Activated naive CD4-positive, alpha-beta T cell treated with anti-CD3 and anti-CD28 coated beads for 36 hours (primary cell): ENCODE data around the gene MALRD1. TPM values are rescaled to one million over a fixed set of nuclear protein-coding genes. Genes with fewer than 3 reads are reported as not detected.

Source experiments
- CTCF ChIA-PET: fragments of 350-600 bp; sonication (Branson Sonifier 250); formaldehyde crosslinking; loops from one replicate; lab custom pipeline; 2021; ENCODE audit warnings: antibody characterized with exemption; lab: Charles Lee
- DNase-seq: peaks from one replicate; pipeline ENCODE4 v3.0.0-alpha.2; 2020
- H3K27ac Mint-ChIP-seq: one replicate; pipeline ENCODE4 v1.8.0; 2021; ENCODE audit warnings: mild to moderate bottlenecking, mixed read lengths
- H3K27me3 Mint-ChIP-seq: one replicate; pipeline ENCODE4 v1.8.0; 2021; ENCODE audit warnings: low read depth, mixed read lengths
- H3K36me3 Mint-ChIP-seq: one replicate; pipeline ENCODE4 v1.8.0; 2021; ENCODE audit warnings: low read depth, mixed read lengths
- H3K4me1 Mint-ChIP-seq: one replicate; pipeline ENCODE4 v1.8.0; 2021; ENCODE audit warnings: low read depth, mixed read lengths
- H3K4me3 Mint-ChIP-seq: one replicate; pipeline ENCODE4 v1.8.0; 2021; ENCODE audit warnings: mild to moderate bottlenecking, moderate library complexity, mixed read lengths
- H3K9me3 Mint-ChIP-seq: one replicate; pipeline ENCODE4 v1.8.0; 2021; ENCODE audit warnings: mixed read lengths
- intact Hi-C: fragments of 100-400 bp; cut with micrococcal nuclease; formaldehyde crosslinking; loops from one replicate; pipeline ENCODE4 v1.15.1; 2023
- total RNA-seq, 2 experiments: library from RNA; stranded (reverse); gene quantifications; one replicate each; pipeline ENCODE4 v1.2.3, GENCODE V29; 2021

The MALRD1 gene
- total RNA-seq, 2 experiments from 2014 or later = not detected

DNA sequence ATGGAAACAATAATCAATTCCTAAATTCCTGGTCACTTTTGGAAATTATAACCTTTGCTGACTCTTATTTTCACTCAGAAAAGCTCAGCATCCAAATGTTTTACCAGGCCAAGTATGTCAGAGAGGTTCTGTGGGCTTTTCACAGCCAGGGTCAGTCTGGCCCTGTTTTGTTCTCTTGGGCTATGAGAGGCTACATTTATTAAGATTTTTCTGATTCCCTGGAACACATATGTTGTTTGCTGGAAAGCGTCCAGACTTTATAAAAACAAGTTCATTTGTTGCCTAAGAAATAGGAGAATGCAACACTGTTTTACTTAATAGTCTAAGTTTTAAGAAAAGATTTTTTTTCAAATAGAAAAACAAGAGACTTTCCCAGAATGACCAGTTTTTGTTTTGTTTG, 529.2 kb downstream of the MALRD1 start:
- Mint-ChIP-seq H3K27ac (no peak overlapping the region), H3K4me3 (no peak overlapping the region), H3K27me3 (no peaks in the 10 kb centered on the region), H3K9me3 (peaks cover 7% of the 10 kb centered on the region), H3K36me3 (no peaks in the 10 kb centered on the region), H3K4me1 (no peaks in the 10 kb centered on the region)
- DNase-seq = no peak
- CTCF ChIA-PET = no interaction called here
- intact Hi-C loops = no loop called here

DNA sequence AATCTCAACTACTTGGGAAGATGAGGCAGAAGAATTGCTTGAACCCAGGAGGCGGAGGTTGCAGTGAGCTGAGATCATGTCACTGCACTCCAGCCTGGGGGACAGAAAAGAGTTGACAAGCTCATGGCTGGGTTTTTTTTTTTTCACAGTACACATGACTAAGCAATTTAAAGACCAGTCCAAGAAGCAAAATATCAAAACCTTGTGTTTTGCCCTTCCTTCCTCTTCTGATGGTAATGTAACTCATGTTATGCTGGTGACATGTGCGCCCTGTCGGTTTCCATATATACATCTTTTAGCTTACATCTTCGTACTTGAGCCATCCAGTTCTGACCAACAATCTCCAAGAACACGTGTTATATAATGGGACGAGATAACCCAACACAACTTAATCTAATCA, 530.0 kb downstream of the MALRD1 start:
- Mint-ChIP-seq H3K4me3 (no peak overlapping the region), H3K27me3 (no peaks in the 10 kb centered on the region), H3K36me3 (no peaks in the 10 kb centered on the region), H3K4me1 (no peaks in the 10 kb centered on the region), H3K27ac (no peak overlapping the region), H3K9me3 (peaks cover 7% of the 10 kb centered on the region)
- CTCF ChIA-PET = no interaction called here
- no peak for DNase-seq
- intact Hi-C loops = no loop called here

DNA sequence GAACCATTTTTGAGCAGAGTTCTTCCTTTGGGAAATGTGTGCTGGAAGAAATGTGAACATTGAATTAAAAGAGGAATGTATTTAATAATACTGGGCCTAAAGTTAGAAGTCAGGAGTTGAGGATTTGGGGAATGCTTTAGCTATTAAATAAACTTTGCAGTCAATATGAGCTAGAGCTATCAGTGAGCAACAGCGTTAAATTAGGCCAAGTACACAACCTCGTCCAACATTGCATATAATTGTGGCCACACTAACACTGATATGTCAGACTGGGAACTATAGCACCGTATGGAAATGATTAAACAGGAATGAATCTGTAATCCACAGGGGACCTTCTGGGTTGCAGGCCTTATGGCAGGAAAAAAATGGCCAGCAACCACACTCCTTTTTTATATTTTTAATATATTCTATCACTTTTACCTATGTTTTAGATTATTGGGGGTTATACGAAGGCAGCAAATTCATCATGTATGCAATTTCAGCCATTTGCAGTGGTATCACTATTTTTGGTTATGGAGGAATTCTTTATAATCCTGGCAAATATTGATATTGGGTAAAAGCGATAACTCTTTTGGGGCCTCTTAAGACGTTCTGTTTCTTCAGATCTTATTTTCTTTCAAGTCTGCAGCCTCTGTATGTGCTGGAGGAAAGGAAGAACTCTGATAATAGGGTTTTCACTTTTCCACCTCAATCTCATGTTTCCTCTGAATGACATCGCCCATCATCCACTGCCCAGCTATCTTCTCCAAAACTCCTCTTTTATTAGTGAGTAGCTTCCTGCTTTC, 531.4 kb downstream of the MALRD1 start:
- no peak overlapping the region for H3K27ac Mint-ChIP-seq
- no peak overlapping the region for H3K4me3 Mint-ChIP-seq
- no peak for DNase-seq
- CTCF ChIA-PET = interaction anchor here (1.0 kb wide), 1 partner anchor 10 kb away, joined by 3 read pairs; no protein-coding TSS in a partner anchor
- no peaks in the 10 kb centered on the region for H3K4me1 Mint-ChIP-seq
- H3K27me3 Mint-ChIP-seq = no peaks in the 10 kb centered on the region
- intact Hi-C loops = no loop called here
- H3K9me3 Mint-ChIP-seq = peaks cover 5% of the 10 kb centered on the region
- H3K36me3 Mint-ChIP-seq = no peaks in the 10 kb centered on the region

DNA sequence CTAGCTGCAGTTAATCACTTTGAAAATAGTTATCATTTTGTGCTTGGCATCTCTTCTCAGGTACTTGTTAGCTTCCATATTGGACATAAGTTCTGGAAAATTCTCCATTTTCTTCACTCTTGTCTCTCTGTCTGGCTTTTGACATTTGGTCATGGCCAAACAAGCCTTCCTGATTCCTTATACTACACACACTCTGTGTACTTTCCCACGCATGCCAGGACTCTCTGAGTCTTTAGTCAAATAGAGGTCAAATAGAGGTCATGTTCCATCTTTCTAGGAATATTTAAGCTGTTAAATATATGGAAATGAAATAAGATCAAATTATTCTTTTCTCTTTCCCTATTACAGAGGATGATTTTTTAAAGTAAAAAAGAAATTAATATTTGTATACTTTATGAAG, 532.1 kb downstream of the MALRD1 start:
- intact Hi-C loops = no loop called here
- peaks cover 5% of the 10 kb centered on the region for H3K9me3 Mint-ChIP-seq
- no peaks in the 10 kb centered on the region for H3K36me3 Mint-ChIP-seq
- CTCF ChIA-PET = no interaction called here
- no peak for DNase-seq
- H3K27me3 Mint-ChIP-seq = no peaks in the 10 kb centered on the region
- H3K27ac Mint-ChIP-seq = no peak overlapping the region
- no peaks in the 10 kb centered on the region for H3K4me1 Mint-ChIP-seq
- no peak overlapping the region for H3K4me3 Mint-ChIP-seq

DNA sequence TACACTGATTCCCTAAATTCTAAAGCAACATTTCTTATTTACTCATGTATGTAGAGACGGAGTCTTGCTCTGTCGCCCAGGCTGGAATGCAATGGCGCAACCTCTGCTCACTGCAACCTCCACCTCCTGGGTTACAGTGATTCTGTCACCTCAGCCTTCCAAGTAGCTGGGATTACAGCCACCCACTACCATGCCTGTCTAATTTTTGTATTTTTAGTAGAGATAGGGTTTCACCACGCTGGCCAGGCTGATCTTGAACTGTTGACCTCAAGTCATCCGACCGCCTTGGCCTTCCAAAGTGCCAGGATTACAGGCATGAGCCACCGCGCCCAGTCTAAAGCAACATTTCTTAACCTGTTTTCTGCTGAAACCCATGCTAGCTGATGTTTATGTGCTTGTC, 540.0 kb downstream of the MALRD1 start:
- Mint-ChIP-seq H3K9me3 (peaks cover 4% of the 10 kb centered on the region), H3K27ac (no peak overlapping the region), H3K4me3 (no peak overlapping the region), H3K27me3 (no peaks in the 10 kb centered on the region), H3K36me3 (peaks cover 1% of the 10 kb centered on the region), H3K4me1 (no peaks in the 10 kb centered on the region)
- intact Hi-C loops = no loop called here
- CTCF ChIA-PET = no interaction called here
- no peak for DNase-seq

- CTCF ChIA-PET = no interaction called here
- Mint-ChIP-seq H3K27ac (no peak overlapping the region), H3K9me3 (no peaks in the 10 kb centered on the region), H3K4me3 (no peak overlapping the region), H3K4me1 (no peaks in the 10 kb centered on the region), H3K27me3 (no peaks in the 10 kb centered on the region), H3K36me3 (no peaks in the 10 kb centered on the region)
- intact Hi-C loops = no loop called here
- no peak for DNase-seq
Observed at GRCh38 chr10:19592276-19592675, 543.7 kb downstream of the MALRD1 start.

GRCh38 chr10:19595212-19595845, 546.7 kb downstream of the MALRD1 start:
- Mint-ChIP-seq H3K4me1 (no peaks in the 10 kb centered on the region), H3K27me3 (no peaks in the 10 kb centered on the region), H3K4me3 (no peak overlapping the region), H3K36me3 (no peaks in the 10 kb centered on the region), H3K27ac (no peak overlapping the region), H3K9me3 (no peaks in the 10 kb centered on the region)
- intact Hi-C loops = no loop called here
- no peak for DNase-seq
- CTCF ChIA-PET = no interaction called here

GRCh38 chr10:19605806-19606205, 557.2 kb downstream of the MALRD1 start:
- Mint-ChIP-seq H3K27me3 (no peaks in the 10 kb centered on the region), H3K9me3 (no peaks in the 10 kb centered on the region), H3K36me3 (no peaks in the 10 kb centered on the region), H3K27ac (no peak overlapping the region), H3K4me1 (no peaks in the 10 kb centered on the region), H3K4me3 (no peak overlapping the region)
- CTCF ChIA-PET = no interaction called here
- intact Hi-C loops = no loop called here
- DNase-seq = no peak

- H3K27ac Mint-ChIP-seq = no peak overlapping the region
- intact Hi-C loops = no loop called here
- no peaks in the 10 kb centered on the region for H3K9me3 Mint-ChIP-seq
- no peaks in the 10 kb centered on the region for H3K27me3 Mint-ChIP-seq
- H3K4me1 Mint-ChIP-seq = no peaks in the 10 kb centered on the region
- no peak for DNase-seq
- CTCF ChIA-PET = no interaction called here
- H3K36me3 Mint-ChIP-seq = no peaks in the 10 kb centered on the region
- no peak overlapping the region for H3K4me3 Mint-ChIP-seq
Observed at GRCh38 chr10:19606968-19607367, 558.4 kb downstream of the MALRD1 start.

DNA sequence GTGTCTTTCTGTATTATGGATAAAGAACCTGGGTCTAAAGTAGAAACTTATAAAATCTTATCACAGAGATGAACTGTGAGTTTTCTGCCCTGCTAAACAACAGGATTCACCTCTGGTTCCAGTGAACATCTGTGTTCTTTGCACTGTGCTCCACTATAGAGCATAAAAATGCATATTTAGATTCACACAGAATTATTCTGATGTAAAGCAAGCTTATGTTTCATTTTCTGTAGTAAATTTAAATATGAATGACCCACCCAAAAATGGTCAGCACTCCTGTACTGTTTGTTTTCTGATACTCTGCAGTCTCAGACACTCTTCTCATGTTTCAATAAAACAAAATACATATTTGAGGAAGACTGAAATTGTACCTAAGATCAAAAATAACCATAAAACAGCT, 563.2 kb downstream of the MALRD1 start:
- Mint-ChIP-seq H3K9me3 (no peaks in the 10 kb centered on the region), H3K36me3 (no peaks in the 10 kb centered on the region), H3K27ac (no peak overlapping the region), H3K4me3 (no peak overlapping the region), H3K27me3 (no peaks in the 10 kb centered on the region), H3K4me1 (no peaks in the 10 kb centered on the region)
- DNase-seq = no peak
- intact Hi-C loops = no loop called here
- CTCF ChIA-PET = no interaction called here

DNA sequence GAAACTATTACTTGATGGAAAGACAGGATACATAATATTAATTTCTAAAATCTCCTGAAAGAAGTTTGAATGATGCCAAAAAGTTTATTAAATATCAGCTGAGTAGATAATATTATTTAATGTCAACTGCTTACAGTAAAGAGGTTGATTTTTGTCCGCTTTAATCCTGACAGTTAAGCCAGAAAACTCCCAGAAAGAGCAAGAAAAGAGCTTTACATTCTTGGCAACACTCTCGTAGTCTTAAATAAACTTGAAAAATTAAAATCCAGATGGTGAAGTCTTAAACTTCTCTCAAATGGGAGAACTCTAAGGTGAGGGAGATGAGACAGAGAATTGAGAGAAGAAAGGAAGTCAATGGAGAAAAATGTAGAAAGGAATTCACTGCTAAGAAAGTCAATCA, 568.4 kb downstream of the MALRD1 start:
- H3K36me3 Mint-ChIP-seq = no peaks in the 10 kb centered on the region
- H3K9me3 Mint-ChIP-seq = peaks cover 2% of the 10 kb centered on the region
- CTCF ChIA-PET = no interaction called here
- no peak for DNase-seq
- no peaks in the 10 kb centered on the region for H3K4me1 Mint-ChIP-seq
- no peak overlapping the region for H3K27ac Mint-ChIP-seq
- H3K4me3 Mint-ChIP-seq = no peak overlapping the region
- H3K27me3 Mint-ChIP-seq = no peaks in the 10 kb centered on the region
- intact Hi-C loops = no loop called here

GRCh38 chr10:19620811-19621210, 572.2 kb downstream of the MALRD1 start:
- Mint-ChIP-seq H3K36me3 (no peaks in the 10 kb centered on the region), H3K4me3 (no peak overlapping the region), H3K4me1 (no peaks in the 10 kb centered on the region), H3K9me3 (peaks cover 2% of the 10 kb centered on the region), H3K27me3 (no peaks in the 10 kb centered on the region), H3K27ac (no peak overlapping the region)
- intact Hi-C loops = no loop called here
- CTCF ChIA-PET = no interaction called here
- DNase-seq = no peak

DNA sequence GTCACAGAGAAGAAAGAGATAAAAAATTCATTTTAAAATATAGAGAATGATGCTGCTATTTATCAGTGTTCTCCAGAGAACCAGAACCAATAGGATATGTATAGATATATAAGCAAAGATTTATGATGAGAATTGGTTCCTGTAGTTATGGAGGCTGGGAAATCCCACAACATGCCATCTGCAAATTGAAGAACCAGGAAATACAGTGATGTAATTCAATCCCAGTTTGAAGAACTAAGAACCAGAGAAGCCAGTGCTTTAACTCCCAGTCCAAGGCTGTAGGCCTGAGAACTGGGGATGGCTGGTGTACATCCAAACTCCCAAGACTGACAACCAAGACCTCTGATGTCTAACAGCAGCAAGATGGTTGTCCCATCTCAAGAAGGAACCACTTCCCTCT, 574.7 kb downstream of the MALRD1 start:
- Mint-ChIP-seq H3K4me3 (no peak overlapping the region), H3K4me1 (no peaks in the 10 kb centered on the region), H3K36me3 (no peaks in the 10 kb centered on the region), H3K27ac (no peak overlapping the region), H3K9me3 (no peaks in the 10 kb centered on the region), H3K27me3 (no peaks in the 10 kb centered on the region)
- DNase-seq = no peak
- CTCF ChIA-PET = no interaction called here
- intact Hi-C loops = no loop called here
